Hepatocyte (in vitro differentiated cells): Measurements from ENCODE around the gene EGFL8. TPM values are rescaled to one million over a fixed set of nuclear protein-coding genes. Genes with fewer than 3 reads are reported as not detected.
A peak's percentile ranks its signal among the peaks of the same experiment; 100 is the strongest.

Source experiments
- DNase-seq: peaks from one replicate; pipeline ENCODE4 v3.0.0-alpha.2; 2016; ENCODE audit warnings: low spot score
- H2AFZ ChIP-seq: fragments of 200-600 bp; sonication (generic); 2 replicates; pipeline ENCODE4 v1.6.0; 2016; ENCODE audit warnings: antibody characterized with exemption, mild to moderate bottlenecking
- H3K27ac ChIP-seq: fragments of 200-600 bp; sonication (generic); 2 replicates; pipeline ENCODE4 v1.5.1; 2016; ENCODE audit warnings: mild to moderate bottlenecking
- H3K27me3 ChIP-seq: fragments of 200-600 bp; sonication (generic); 2 replicates; pipeline ENCODE4 v1.6.1; 2016
- H3K36me3 ChIP-seq: fragments of 200-600 bp; sonication (generic); replicated peaks from 2 replicates; pipeline ENCODE4 v1.5.1; 2016; ENCODE audit warnings: low read depth; ENCODE audit not compliant: insufficient read depth
- H3K4me1 ChIP-seq: fragments of 200-600 bp; sonication (generic); 2 replicates; pipeline ENCODE4 v1.5.1; 2016; ENCODE audit warnings: mild to moderate bottlenecking, moderate library complexity; ENCODE audit not compliant: insufficient read depth
- H3K4me2 ChIP-seq: fragments of 200-600 bp; sonication (generic); 2 replicates; pipeline ENCODE4 v1.6.0; 2016
- H3K4me3 ChIP-seq: fragments of 200-600 bp; sonication (generic); 2 replicates; pipeline ENCODE4 v1.5.1; 2016; ENCODE audit warnings: mild to moderate bottlenecking
- H3K79me2 ChIP-seq: fragments of 200-600 bp; sonication (generic); 2 replicates; pipeline ENCODE4 v1.6.0; 2017; ENCODE audit warnings: mild to moderate bottlenecking
- H3K9me2 ChIP-seq: fragments of 200-600 bp; sonication (generic); replicated peaks from 2 replicates; pipeline ENCODE4 v1.6.0; 2017; ENCODE audit warnings: mild to moderate bottlenecking; ENCODE audit not compliant: insufficient read depth
- H3K9me3 ChIP-seq: fragments of 200-600 bp; sonication (generic); 2 replicates; pipeline ENCODE4 v1.5.1; 2016; ENCODE audit warnings: low read depth, mild to moderate bottlenecking
- H4K20me1 ChIP-seq: fragments of 200-600 bp; sonication (generic); 2 replicates; pipeline ENCODE4 v1.6.0; 2016; ENCODE audit warnings: mild to moderate bottlenecking; ENCODE audit not compliant: insufficient read depth, poor library complexity, severe bottlenecking
- EZH2 ChIP-seq: fragments of 200-600 bp; sonication (generic); IDR thresholded peaks from 2 replicates; pipeline ENCODE4 v1.6.1; 2016; ENCODE audit warnings: antibody characterized with exemption, mild to moderate bottlenecking, borderline replicate concordance
- EZH2phosphoT487 ChIP-seq: fragments of 200-600 bp; sonication (generic); IDR thresholded peaks from one replicate; pipeline ENCODE4 v1.6.1; 2018; ENCODE audit warnings: antibody characterized with exemption, mild to moderate bottlenecking, low read depth, moderate library complexity; ENCODE audit not compliant: unreplicated experiment, severe bottlenecking
- WGBS: methylation state at CpG from one replicate; pipeline ENCODE4 v1.1.6; 2016; ENCODE audit warnings: low lambda C conversion rate; ENCODE audit errors: missing lambda C conversion rate; 5-methylcytosine and 5-hydroxymethylcytosine counted together
- polyA plus RNA-seq: library from polyadenylated mRNA; unstranded; fragments of >200 nt; fragmentation: Nextera tagmentation; extraction: Ambion mirVana; gene quantifications from 2 replicates; pipeline ENCODE4 v1.2.1, GENCODE V29; 2016
- total RNA-seq: library from RNA; depleted of rRNA; stranded (reverse); fragments of >200 nt; gene quantifications from 2 replicates; pipeline ENCODE4 v1.2.3, GENCODE V29; 2014
- TF ChIP-seq, protein P1 (sequence below): fragments of 200-600 bp; sonication (generic); IDR thresholded peaks from 2 replicates; pipeline ENCODE4 v1.5.1; 2016; ENCODE audit warnings: antibody characterized with exemption, mild to moderate bottlenecking; ENCODE audit not compliant: poor library complexity

Gene EGFL8
- total and polyA plus RNA-seq, 2 experiments from 2014 or later, result 4.5 to 12.2 TPM

GRCh38 chr6:32117461-32117860, 46.9 kb upstream of the EGFL8 start:
- Histone ChIP-seq H3K9me3 (no peaks in the 10 kb centered on the region), H3K27me3 (no peaks in the 10 kb centered on the region), H3K27ac (no peak overlapping the region), H3K4me1 (peaks cover 20% of the 10 kb centered on the region), H3K4me2 (no peak overlapping the region), H4K20me1 (no peaks in the 10 kb centered on the region), H2AFZ (no peak overlapping the region), H3K79me2 (no peaks in the 10 kb centered on the region), H3K9me2 (no peaks in the 10 kb centered on the region), H3K36me3 (no peaks in the 10 kb centered on the region), H3K4me3 (no peak overlapping the region)
- TF ChIP-seq EZH2 (no peak), EZH2phosphoT487 (no peak)
- TF ChIP-seq, protein P1, sequence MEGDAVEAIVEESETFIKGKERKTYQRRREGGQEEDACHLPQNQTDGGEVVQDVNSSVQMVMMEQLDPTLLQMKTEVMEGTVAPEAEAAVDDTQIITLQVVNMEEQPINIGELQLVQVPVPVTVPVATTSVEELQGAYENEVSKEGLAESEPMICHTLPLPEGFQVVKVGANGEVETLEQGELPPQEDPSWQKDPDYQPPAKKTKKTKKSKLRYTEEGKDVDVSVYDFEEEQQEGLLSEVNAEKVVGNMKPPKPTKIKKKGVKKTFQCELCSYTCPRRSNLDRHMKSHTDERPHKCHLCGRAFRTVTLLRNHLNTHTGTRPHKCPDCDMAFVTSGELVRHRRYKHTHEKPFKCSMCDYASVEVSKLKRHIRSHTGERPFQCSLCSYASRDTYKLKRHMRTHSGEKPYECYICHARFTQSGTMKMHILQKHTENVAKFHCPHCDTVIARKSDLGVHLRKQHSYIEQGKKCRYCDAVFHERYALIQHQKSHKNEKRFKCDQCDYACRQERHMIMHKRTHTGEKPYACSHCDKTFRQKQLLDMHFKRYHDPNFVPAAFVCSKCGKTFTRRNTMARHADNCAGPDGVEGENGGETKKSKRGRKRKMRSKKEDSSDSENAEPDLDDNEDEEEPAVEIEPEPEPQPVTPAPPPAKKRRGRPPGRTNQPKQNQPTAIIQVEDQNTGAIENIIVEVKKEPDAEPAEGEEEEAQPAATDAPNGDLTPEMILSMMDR, result no peak
- 91% methylated on average over 9 of the region's 9 CpGs for WGBS
- DNase-seq, result no peak

- no peaks in the 10 kb centered on the region for H3K36me3 ChIP-seq
- no peaks in the 10 kb centered on the region for H3K9me2 ChIP-seq
- peaks cover 10% of the 10 kb centered on the region for H3K4me1 ChIP-seq
- whole genome bisulfite sequencing, result 14% methylated on average over 17 of the region's 17 CpGs
- DNase-seq, result peak; percentile 92
- TF ChIP-seq, protein P1, result peak; percentile 86
- no peak for TF ChIP-seq EZH2
- peak overlapping the region; percentile 74 for H3K4me2 ChIP-seq
- H3K27me3 ChIP-seq, result no peaks in the 10 kb centered on the region
- no peak overlapping the region for H2AFZ ChIP-seq
- no peaks in the 10 kb centered on the region for H3K9me3 ChIP-seq
- H3K27ac ChIP-seq, result peak overlapping the region; percentile 90
- peaks cover 2% of the 10 kb centered on the region for H3K79me2 ChIP-seq
- no peak overlapping the region for H3K4me3 ChIP-seq
- no peaks in the 10 kb centered on the region for H4K20me1 ChIP-seq
These were observed 45.4 kb upstream of the EGFL8 start for GRCh38 chr6:32118782-32119628.

GRCh38 chr6:32120573-32121059, 43.8 kb upstream of the EGFL8 start:
- no peaks in the 10 kb centered on the region for H3K36me3 ChIP-seq
- H3K4me3 ChIP-seq, result no peak overlapping the region
- H3K27me3 ChIP-seq, result no peaks in the 10 kb centered on the region
- no peak overlapping the region for H2AFZ ChIP-seq
- no peak overlapping the region for H3K27ac ChIP-seq
- WGBS, result 97% methylated on average over 12 of the region's 12 CpGs
- no peak for DNase-seq
- TF ChIP-seq EZH2 (no peak), EZH2phosphoT487 (no peak)
- TF ChIP-seq, protein P1, result no peak
- no peak overlapping the region for H3K4me2 ChIP-seq
- no peaks in the 10 kb centered on the region for H4K20me1 ChIP-seq
- no peaks in the 10 kb centered on the region for H3K9me3 ChIP-seq
- peaks cover 10% of the 10 kb centered on the region for H3K4me1 ChIP-seq
- H3K79me2 ChIP-seq, result peaks cover 12% of the 10 kb centered on the region
- no peaks in the 10 kb centered on the region for H3K9me2 ChIP-seq
